Osteocyte (in vitro differentiated cells): ENCODE measurements around the gene TMED1. TPM values are rescaled to one million over a fixed set of nuclear protein-coding genes. Genes with fewer than 3 reads are reported as not detected.

Experiments
- DNase-seq: peaks from one replicate; pipeline ENCODE4 v3.0.0; 2021; ENCODE audit warnings: mixed read lengths; ENCODE audit not compliant: unreplicated experiment; ENCODE audit errors: extremely low spot score
- H3K27ac Mint-ChIP-seq: one replicate; pipeline ENCODE4 v1.8.0; 2021; ENCODE audit warnings: mild to moderate bottlenecking, mixed read lengths; ENCODE audit not compliant: unreplicated experiment
- H3K27me3 Mint-ChIP-seq: one replicate; pipeline ENCODE4 v1.8.0; 2021; ENCODE audit warnings: mixed read lengths; ENCODE audit not compliant: unreplicated experiment
- H3K36me3 Mint-ChIP-seq: one replicate; pipeline ENCODE4 v1.8.0; 2021; ENCODE audit warnings: mixed read lengths; ENCODE audit not compliant: unreplicated experiment
- H3K4me1 Mint-ChIP-seq: one replicate; pipeline ENCODE4 v1.8.0; 2021; ENCODE audit warnings: mixed read lengths; ENCODE audit not compliant: unreplicated experiment
- H3K4me3 Mint-ChIP-seq: one replicate; pipeline ENCODE4 v1.8.0; 2021; ENCODE audit warnings: mild to moderate bottlenecking, moderate library complexity, mixed read lengths; ENCODE audit not compliant: unreplicated experiment
- H3K9me3 Mint-ChIP-seq: one replicate; pipeline ENCODE4 v1.8.0; 2021; ENCODE audit warnings: mixed read lengths; ENCODE audit not compliant: unreplicated experiment
- total RNA-seq: library from RNA; stranded (reverse); gene quantifications from 2 replicates; pipeline ENCODE4 v1.2.1, GENCODE V29; 2021
- TF ChIP-seq, protein P1 (sequence below): fragments of 200-600 bp; sonication (generic); IDR thresholded peaks from 2 replicates; pipeline ENCODE4 v1.5.0; 2021; ENCODE audit warnings: antibody characterized with exemption, mild to moderate bottlenecking, moderate library complexity

The TMED1 gene
- total RNA-seq, 1 donor from 2014 or later = 35.5 TPM

DNA sequence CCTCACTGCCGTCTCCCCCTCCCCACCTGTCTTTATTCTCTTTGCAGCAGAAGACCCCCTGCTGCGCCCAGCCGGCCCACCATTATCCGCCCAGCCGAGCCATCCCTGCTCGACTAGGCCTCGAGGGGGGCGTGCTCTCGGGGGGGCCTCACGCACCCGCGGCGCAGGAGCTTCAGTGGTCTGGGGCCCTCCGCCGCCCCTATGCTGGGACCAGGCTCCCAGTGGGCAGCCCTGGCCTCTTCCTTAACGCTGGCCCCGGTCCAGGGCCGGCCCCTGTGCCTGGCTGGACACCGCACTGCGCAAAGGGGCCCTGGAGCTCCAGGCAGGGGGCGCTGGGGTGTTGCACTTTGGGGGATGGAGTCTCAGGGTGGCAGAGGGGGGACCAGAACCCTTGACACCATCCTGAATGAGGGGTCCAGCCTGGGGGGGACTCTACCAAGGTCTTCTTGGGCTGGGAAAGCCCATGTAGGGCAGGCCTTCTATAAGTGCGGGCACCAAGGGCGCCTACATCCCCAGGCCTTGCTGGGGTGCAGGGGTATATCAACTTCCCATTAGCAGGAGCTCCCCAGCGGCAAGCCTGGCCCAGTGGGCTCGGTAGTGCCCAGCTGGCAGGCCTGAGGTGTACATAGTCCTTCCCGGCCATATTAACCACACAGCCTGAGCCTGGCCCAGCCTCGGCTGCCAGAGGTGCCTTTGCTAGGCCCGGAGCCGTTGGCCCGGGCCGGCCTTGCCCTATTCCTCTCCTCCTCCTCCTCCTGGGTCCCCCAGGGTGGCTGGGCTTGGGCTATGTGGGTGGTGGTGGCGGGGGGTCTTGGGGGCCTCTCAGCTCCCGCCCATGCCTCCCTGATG is 4.9 kb downstream of the TMED1 start:
- TF ChIP-seq, protein P1, sequence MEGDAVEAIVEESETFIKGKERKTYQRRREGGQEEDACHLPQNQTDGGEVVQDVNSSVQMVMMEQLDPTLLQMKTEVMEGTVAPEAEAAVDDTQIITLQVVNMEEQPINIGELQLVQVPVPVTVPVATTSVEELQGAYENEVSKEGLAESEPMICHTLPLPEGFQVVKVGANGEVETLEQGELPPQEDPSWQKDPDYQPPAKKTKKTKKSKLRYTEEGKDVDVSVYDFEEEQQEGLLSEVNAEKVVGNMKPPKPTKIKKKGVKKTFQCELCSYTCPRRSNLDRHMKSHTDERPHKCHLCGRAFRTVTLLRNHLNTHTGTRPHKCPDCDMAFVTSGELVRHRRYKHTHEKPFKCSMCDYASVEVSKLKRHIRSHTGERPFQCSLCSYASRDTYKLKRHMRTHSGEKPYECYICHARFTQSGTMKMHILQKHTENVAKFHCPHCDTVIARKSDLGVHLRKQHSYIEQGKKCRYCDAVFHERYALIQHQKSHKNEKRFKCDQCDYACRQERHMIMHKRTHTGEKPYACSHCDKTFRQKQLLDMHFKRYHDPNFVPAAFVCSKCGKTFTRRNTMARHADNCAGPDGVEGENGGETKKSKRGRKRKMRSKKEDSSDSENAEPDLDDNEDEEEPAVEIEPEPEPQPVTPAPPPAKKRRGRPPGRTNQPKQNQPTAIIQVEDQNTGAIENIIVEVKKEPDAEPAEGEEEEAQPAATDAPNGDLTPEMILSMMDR = no peak
- DNase-seq = no peak
- peaks cover 11% of the 10 kb centered on the region for H3K36me3 Mint-ChIP-seq
- peaks cover 4% of the 10 kb centered on the region for H3K4me1 Mint-ChIP-seq
- H3K27me3 Mint-ChIP-seq = no peaks in the 10 kb centered on the region
- H3K4me3 Mint-ChIP-seq = no peak overlapping the region
- no peak overlapping the region for H3K27ac Mint-ChIP-seq
- no peaks in the 10 kb centered on the region for H3K9me3 Mint-ChIP-seq

DNA sequence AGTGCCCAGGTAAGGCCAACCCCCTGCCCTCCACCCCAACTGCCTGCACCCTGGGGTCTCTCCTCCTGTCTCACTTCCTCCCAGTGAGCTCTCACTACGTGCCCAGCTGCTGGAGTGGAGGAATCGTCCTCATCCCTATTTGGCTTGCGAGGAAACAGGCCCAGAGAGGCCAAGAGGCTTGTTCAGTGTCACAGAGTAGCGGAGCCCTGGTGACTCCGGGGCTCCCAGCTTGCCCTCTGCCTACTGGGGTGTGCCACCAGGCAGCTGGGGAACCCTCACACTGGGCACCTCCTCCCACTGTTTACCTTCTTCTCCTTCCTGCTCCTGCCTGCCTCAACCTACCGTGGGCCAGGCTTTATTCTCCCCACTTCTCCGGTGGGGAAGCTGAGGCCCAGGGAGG is 5.6 kb downstream of the TMED1 start:
- Mint-ChIP-seq H3K27ac (peak overlapping the region; percentile 70), H3K4me3 (no peak overlapping the region), H3K36me3 (peaks cover 9% of the 10 kb centered on the region), H3K27me3 (no peaks in the 10 kb centered on the region), H3K9me3 (no peaks in the 10 kb centered on the region), H3K4me1 (peaks cover under 1% of the 10 kb centered on the region)
- TF ChIP-seq, protein P1 = no peak
- no peak for DNase-seq

DNA sequence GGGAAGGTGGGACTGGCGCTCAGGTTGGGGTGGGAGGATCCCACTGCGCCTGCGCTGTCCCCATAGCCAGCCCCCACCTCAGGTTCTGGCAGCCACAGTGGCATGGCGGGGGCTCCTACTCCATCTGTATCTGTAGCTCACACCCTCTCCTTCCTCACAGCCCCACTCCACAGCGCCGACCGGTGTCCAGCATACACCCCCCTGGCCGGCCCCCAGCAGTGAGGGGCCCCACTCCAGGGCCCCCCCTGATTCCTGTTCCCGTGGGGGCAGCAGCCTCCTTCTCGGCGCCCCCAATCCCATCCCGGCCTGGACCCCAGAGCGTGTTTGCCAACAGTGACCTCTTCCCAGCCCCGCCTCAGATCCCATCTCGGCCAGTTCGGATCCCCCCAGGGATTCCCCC is 6.0 kb downstream of the TMED1 start:
- no peaks in the 10 kb centered on the region for H3K4me1 Mint-ChIP-seq
- no peak overlapping the region for H3K4me3 Mint-ChIP-seq
- H3K27ac Mint-ChIP-seq = peak overlapping the region; percentile 70
- H3K36me3 Mint-ChIP-seq = peaks cover 9% of the 10 kb centered on the region
- DNase-seq = no peak
- H3K9me3 Mint-ChIP-seq = no peaks in the 10 kb centered on the region
- H3K27me3 Mint-ChIP-seq = no peaks in the 10 kb centered on the region
- TF ChIP-seq, protein P1 = no peak

DNA sequence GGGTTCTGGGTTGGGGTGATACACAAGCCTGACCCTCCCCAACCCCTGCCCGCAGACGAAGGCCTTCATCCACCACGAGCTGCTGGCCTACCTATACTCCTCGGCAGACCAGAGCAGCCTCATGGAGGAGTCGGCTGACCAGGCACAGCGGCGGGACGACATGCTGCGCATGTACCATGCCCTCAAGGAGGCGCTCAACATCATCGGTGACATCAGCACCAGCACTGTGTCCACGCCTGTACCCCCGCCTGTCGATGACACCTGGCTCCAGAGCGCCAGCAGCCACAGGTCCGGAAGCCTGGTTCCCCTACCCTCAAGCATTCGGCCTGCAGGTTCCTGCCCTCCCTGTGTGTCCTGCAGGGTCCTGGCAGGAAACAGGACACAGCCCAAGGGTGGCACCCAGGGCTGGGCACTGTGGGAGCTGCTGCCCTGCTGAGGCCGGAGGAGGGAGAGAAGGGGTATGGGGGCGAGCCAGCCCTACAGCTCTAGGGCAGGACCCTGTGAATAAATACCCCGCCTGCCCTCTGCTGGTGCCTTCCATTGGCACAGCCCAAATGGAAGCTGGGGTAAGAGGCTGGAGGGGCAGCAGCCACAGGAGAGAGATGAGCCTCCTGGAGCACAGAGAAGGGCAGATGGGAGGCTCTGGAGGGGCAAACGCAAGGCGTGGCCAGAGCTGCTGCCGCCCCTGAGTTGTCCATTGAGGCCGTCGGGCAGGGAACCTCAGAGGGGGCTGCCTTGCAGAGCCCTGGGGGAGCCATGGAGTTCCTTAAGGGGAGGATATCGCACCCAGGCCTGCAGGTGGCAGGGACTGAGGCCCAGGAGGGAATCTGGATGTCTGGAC is 6.8 kb downstream of the TMED1 start:
- no peaks in the 10 kb centered on the region for H3K9me3 Mint-ChIP-seq
- H3K27ac Mint-ChIP-seq = peak overlapping the region; percentile 31
- no peak for DNase-seq
- H3K4me1 Mint-ChIP-seq = no peaks in the 10 kb centered on the region
- TF ChIP-seq, protein P1 = peak; percentile 19
- H3K27me3 Mint-ChIP-seq = no peaks in the 10 kb centered on the region
- no peak overlapping the region for H3K4me3 Mint-ChIP-seq
- H3K36me3 Mint-ChIP-seq = peaks cover 10% of the 10 kb centered on the region

DNA sequence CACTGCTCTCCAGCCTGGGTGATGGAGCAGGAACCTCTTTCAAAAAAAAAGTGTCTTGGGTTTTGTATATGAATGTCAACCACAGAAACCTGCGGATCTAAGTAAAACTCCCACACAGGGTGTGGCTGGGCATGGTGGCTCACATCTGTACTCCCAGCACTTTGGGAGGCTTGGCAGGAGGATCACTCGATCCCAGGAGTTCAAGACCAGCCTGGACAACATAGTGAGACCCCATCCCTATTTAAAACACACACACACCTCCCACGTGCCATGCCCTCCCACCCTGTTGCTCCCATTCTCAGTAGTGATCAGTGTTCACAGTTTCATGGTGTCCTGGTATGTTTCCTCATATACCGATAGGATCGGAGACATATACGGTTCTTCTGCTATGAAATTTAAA is 9.2 kb downstream of the TMED1 start:
- Mint-ChIP-seq H3K4me3 (no peak overlapping the region), H3K4me1 (no peaks in the 10 kb centered on the region), H3K36me3 (peaks cover 8% of the 10 kb centered on the region), H3K9me3 (no peaks in the 10 kb centered on the region), H3K27me3 (no peaks in the 10 kb centered on the region), H3K27ac (no peak overlapping the region)
- no peak for DNase-seq
- TF ChIP-seq, protein P1 = no peak
